ENCODE measurements around the gene GMCL2.
A peak's percentile ranks its signal among the peaks of the same experiment; 100 is the strongest.
"Not testable (repeated sequence)": the region's sequence is repeated elsewhere in the genome, so short reads cannot be mapped to it uniquely, and the experiment has no call there.

Gene GMCL2

DNA sequence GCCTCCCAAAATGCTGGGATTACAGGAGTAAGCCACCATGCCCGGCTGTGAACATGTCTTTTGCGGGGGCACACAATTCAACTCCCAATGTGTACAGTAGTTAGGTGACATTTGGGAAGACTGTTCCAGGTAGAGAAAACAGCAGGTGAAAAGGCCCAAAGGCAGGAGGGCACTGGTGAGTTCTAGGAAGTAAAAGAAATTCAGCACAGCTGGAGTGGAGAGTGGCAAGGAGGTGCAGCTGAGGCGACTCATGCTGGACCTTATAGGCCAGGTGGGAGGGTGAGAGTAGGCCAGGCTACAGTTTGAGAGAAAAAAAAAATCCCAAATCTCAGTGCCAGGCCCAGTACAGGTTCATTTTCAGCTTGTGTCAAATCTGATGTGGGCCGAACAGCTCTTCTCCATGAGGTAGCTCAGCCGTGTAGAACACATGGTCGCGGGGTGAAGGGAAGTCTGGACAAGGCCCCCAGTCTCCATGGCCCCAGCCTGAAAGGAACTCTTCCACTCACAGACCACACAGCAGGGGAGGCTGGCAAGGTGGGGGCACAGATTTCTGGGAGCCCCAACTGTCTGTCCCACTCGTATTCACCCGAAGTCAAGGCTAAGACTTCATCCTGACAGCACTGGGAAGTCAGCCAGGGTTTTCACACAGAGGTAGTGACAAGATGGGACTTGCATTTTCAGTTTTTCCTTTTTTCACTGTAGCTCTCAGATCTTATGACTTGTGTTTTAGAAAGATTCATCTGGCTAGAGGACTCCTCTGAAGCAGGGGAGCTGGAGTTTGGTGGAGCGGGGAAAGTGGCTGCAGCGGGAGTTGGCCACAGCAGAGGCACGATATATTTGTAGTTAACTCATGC is 12.6 kb upstream of the GMCL2 start:
- Histone ChIP-seq H3K79me2 (ENCODE audit: insufficient read depth, low read length) (peaks cover 10% of the 10 kb centered on the region), H3K27me3 (ENCODE audit: low read length) (no peaks in the 10 kb centered on the region), H3K4me3 (ENCODE audit: insufficient read depth, low read length, poor library complexity, severe bottlenecking) (no peak overlapping the region), H3K4me2 (ENCODE audit: low read depth, low read length, poor library complexity, severe bottlenecking) (no peak overlapping the region), H2AFZ (ENCODE audit: low read depth, low read length, severe bottlenecking) (no peak overlapping the region), H3K36me3 (ENCODE audit: low read length) (no peaks in the 10 kb centered on the region), H3K9me2 (replicated peaks; ENCODE audit: insufficient read depth, low read length) (no peaks in the 10 kb centered on the region), H3K9ac (ENCODE audit: low read length) (no peak overlapping the region), H4K20me1 (ENCODE audit: low read depth, low read length) (no peaks in the 10 kb centered on the region), H3K27ac (ENCODE audit: low read depth, low read length) (no peak overlapping the region), H3K9me3 (ENCODE audit: insufficient read depth, low read length) (no peaks in the 10 kb centered on the region), H3F3A (ENCODE audit: insufficient read depth) (no peaks in the 10 kb centered on the region)
- no peak for TF ChIP-seq EZH2phosphoT487 (conservative IDR thresholded peaks at IDR 0.05; ENCODE audit: low read length)
- TF ChIP-seq, protein P1, sequence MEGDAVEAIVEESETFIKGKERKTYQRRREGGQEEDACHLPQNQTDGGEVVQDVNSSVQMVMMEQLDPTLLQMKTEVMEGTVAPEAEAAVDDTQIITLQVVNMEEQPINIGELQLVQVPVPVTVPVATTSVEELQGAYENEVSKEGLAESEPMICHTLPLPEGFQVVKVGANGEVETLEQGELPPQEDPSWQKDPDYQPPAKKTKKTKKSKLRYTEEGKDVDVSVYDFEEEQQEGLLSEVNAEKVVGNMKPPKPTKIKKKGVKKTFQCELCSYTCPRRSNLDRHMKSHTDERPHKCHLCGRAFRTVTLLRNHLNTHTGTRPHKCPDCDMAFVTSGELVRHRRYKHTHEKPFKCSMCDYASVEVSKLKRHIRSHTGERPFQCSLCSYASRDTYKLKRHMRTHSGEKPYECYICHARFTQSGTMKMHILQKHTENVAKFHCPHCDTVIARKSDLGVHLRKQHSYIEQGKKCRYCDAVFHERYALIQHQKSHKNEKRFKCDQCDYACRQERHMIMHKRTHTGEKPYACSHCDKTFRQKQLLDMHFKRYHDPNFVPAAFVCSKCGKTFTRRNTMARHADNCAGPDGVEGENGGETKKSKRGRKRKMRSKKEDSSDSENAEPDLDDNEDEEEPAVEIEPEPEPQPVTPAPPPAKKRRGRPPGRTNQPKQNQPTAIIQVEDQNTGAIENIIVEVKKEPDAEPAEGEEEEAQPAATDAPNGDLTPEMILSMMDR (IDR thresholded peaks at IDR 0.05; ENCODE audit: insufficient read depth, low read length, poor library complexity, severe bottlenecking): no peak

DNA sequence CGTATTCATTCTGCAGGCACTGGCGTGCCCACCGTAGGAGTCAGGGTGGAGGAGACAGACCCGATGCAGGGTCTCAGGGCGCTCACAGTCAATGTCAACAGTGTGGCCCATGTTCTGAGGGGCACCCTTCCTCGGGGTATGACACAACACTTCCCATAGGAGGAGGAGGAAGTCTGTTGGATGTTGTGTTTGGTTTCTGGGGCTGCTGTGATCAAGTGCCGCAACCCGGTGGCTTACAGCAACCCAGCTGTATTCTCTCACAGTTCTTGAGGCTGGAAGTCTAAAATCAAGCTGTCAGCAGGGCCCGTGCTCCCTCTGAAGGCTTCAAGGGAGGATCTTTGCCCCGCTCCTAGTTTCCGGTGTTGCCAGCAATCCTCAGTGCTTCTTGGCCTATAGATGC is 11.5 kb upstream of the GMCL2 start:
- Histone ChIP-seq H3K27ac (ENCODE audit: low read depth, low read length) (no peak overlapping the region), H3K9me3 (ENCODE audit: insufficient read depth, low read length) (no peaks in the 10 kb centered on the region), H2AFZ (ENCODE audit: low read depth, low read length, severe bottlenecking) (no peak overlapping the region), H3K4me2 (ENCODE audit: low read depth, low read length, poor library complexity, severe bottlenecking) (no peak overlapping the region), H3K36me3 (ENCODE audit: low read length) (no peaks in the 10 kb centered on the region), H3K9ac (ENCODE audit: low read length) (no peak overlapping the region), H3K79me2 (ENCODE audit: insufficient read depth, low read length) (peaks cover 2% of the 10 kb centered on the region), H3K9me2 (replicated peaks; ENCODE audit: insufficient read depth, low read length) (no peaks in the 10 kb centered on the region), H3K4me3 (ENCODE audit: insufficient read depth, low read length, poor library complexity, severe bottlenecking) (no peak overlapping the region), H4K20me1 (ENCODE audit: low read depth, low read length) (no peaks in the 10 kb centered on the region), H3F3A (ENCODE audit: insufficient read depth) (no peaks in the 10 kb centered on the region), H3K27me3 (ENCODE audit: low read length) (no peaks in the 10 kb centered on the region)
- TF ChIP-seq, protein P1 (IDR thresholded peaks at IDR 0.05; ENCODE audit: insufficient read depth, low read length, poor library complexity, severe bottlenecking): no peak
- TF ChIP-seq EZH2phosphoT487 (conservative IDR thresholded peaks at IDR 0.05; ENCODE audit: low read length): no peak

DNA sequence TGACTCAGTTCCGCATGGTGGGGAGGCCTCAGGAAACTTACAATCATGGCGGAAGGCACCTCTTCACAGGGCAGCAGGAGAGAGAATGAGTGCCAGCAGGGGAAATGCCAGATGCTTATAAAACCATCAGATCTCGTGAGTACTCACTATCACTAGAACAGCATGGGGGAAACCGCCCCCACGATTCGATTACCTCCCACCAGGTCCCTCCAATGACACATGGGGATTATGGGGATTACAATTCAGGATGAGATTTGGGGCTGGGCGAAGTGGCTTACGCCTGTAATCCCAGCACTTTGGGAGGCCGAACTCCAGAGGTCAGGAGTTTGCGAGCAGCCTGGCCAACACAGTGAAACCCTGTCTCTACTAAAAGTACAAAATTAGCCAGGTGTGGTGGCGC is 11.0 kb upstream of the GMCL2 start:
- H3F3A ChIP-seq (ENCODE audit: insufficient read depth); H3K27ac ChIP-seq (ENCODE audit: low read depth, low read length); H2AFZ ChIP-seq (ENCODE audit: low read depth, low read length, severe bottlenecking); H3K9me3 ChIP-seq (ENCODE audit: insufficient read depth, low read length); H3K36me3 ChIP-seq (ENCODE audit: low read length); H3K4me3 ChIP-seq (ENCODE audit: insufficient read depth, low read length, poor library complexity, severe bottlenecking); H3K9me2 ChIP-seq (replicated peaks; ENCODE audit: insufficient read depth, low read length); H4K20me1 ChIP-seq (ENCODE audit: low read depth, low read length); H3K79me2 ChIP-seq (ENCODE audit: insufficient read depth, low read length); H3K9ac ChIP-seq (ENCODE audit: low read length); H3K27me3 ChIP-seq (ENCODE audit: low read length); H3K4me2 ChIP-seq (ENCODE audit: low read depth, low read length, poor library complexity, severe bottlenecking): not testable (repeated sequence)

DNA sequence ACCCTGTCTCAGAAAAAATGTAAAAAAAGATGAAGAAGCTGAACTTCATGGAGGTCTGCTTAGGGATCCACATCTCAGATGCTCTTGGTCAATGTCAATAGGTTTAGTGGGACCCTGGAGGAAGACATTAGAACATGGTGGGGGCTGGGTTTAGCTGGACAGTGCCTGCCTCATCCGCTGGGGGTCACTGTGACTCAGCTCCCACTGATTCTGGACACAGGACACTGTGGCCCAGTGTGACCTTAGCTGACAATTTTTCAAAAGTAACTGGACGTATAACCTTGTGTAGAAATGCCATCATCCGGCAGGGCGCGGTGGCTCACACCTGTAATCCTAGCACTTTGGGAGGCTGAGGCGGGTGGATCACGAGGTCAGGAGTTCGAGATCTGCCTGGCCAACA is 9.8 kb upstream of the GMCL2 start:
- no peaks in the 10 kb centered on the region for H3K9me3 ChIP-seq (ENCODE audit: insufficient read depth, low read length)
- no peak overlapping the region for H3K9ac ChIP-seq (ENCODE audit: low read length)
- no peaks in the 10 kb centered on the region for H3K36me3 ChIP-seq (ENCODE audit: low read length)
- no peaks in the 10 kb centered on the region for H3K79me2 ChIP-seq (ENCODE audit: insufficient read depth, low read length)
- no peak overlapping the region for H3K27ac ChIP-seq (ENCODE audit: low read depth, low read length)
- no peaks in the 10 kb centered on the region for H4K20me1 ChIP-seq (ENCODE audit: low read depth, low read length)
- H3K4me3 ChIP-seq (ENCODE audit: insufficient read depth, low read length, poor library complexity, severe bottlenecking): no peak overlapping the region
- no peak overlapping the region for H2AFZ ChIP-seq (ENCODE audit: low read depth, low read length, severe bottlenecking)
- no peak for TF ChIP-seq EZH2phosphoT487 (conservative IDR thresholded peaks at IDR 0.05; ENCODE audit: low read length)
- TF ChIP-seq, protein P1 (IDR thresholded peaks at IDR 0.05; ENCODE audit: insufficient read depth, low read length, poor library complexity, severe bottlenecking): peak; percentile 18
- no peaks in the 10 kb centered on the region for H3K9me2 ChIP-seq (replicated peaks; ENCODE audit: insufficient read depth, low read length)
- no peaks in the 10 kb centered on the region for H3F3A ChIP-seq (ENCODE audit: insufficient read depth)
- H3K4me2 ChIP-seq (ENCODE audit: low read depth, low read length, poor library complexity, severe bottlenecking): no peak overlapping the region
- H3K27me3 ChIP-seq (ENCODE audit: low read length): no peaks in the 10 kb centered on the region
